WI38 (cell line): ENCODE measurements around the gene KCNQ1OT1.

Source experiments
- H3K4me3 ChIP-seq: 2 replicates; pipeline ENCODE4 v1.5.1; 2011; ENCODE audit warnings: low read depth, mild to moderate bottlenecking, control low read depth, low read length
- CTCF ChIP-seq: IDR thresholded peaks from 2 replicates; pipeline ENCODE4 v1.5.1; 2012; ENCODE audit warnings: low read depth, mild to moderate bottlenecking, control low read depth, low read length

Gene KCNQ1OT1

GRCh38 chr11:2735053-2735589 is 35.3 kb upstream of the KCNQ1OT1 start:
- no peak for TF ChIP-seq CTCF
- H3K4me3 ChIP-seq: no peak overlapping the region

- TF ChIP-seq CTCF: no peak
- H3K4me3 ChIP-seq: no peak overlapping the region
Measured at GRCh38 chr11:2734181-2735052, 34.6 kb upstream of the KCNQ1OT1 start.

- no peak overlapping the region for H3K4me3 ChIP-seq
- no peak for TF ChIP-seq CTCF
Measured at GRCh38 chr11:2732940-2733628, 33.3 kb upstream of the KCNQ1OT1 start.

- TF ChIP-seq CTCF: no peak
- H3K4me3 ChIP-seq: no peak overlapping the region
Measured at GRCh38 chr11:2732261-2732939, 32.6 kb upstream of the KCNQ1OT1 start.

- H3K4me3 ChIP-seq: no peak overlapping the region
- no peak for TF ChIP-seq CTCF
Measured at GRCh38 chr11:2731130-2732125, 31.6 kb upstream of the KCNQ1OT1 start.

GRCh38 chr11:2730272-2731129 is 30.7 kb upstream of the KCNQ1OT1 start:
- no peak for TF ChIP-seq CTCF
- H3K4me3 ChIP-seq: no peak overlapping the region
